Measurements from ENCODE around the gene SLC25A26.

DNA sequence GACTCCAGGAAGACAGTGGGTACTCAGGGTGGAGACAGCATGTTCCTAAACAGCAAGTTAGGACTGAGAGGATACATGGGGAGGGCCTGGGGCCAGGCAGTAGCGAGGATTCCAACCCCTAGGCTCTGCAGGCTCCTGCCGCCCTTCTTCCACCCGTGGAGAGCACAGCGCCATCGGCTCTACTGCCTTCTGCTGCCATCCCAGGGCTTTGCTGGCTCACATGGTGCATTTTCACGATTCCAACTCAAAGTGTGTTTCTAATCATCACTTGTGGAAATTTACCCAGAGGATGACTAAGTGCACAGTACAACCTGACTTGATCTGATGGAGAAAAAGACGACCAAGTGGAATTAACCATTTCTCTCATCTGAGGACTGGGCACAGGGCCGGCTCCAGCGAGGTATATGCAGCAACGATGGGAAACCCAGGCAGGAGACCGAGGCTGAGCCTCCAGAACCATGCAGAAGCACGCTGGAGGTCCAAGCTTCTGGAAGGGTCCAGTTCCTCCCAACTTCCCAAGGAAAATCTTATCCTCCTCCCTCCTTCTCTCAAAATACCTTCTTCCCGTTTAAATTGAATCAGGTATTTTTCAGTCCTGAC, 175.5 kb downstream of the SLC25A26 start:
- TF ChIP-seq CTCF (optimal IDR thresholded peaks at IDR 0.05 in 1 of 3, IDR thresholded peaks at IDR 0.05 in 1 of 3, conservative IDR thresholded peaks at IDR 0.05 in 1 of 3; ENCODE audit: extremely low read depth in 1 of 3, insufficient read depth in 2 of 3, low read length in 3 of 3) (no peak), EZH2 (IDR thresholded peaks at IDR 0.05; ENCODE audit: low read length) (no peak)
